ENCODE measurements around the gene TMEM120B.

The TMEM120B gene

GRCh38 chr12:121811434-121812319, 99.1 kb downstream of the TMEM120B start:
- intact Hi-C loops (cut with DNase I): loop anchor here (1.0 to 5.0 kb wide), 2 partner anchors 16 to 34 kb away; no protein-coding TSS in a partner anchor

GRCh38 chr12:121812320-121812871, 99.8 kb downstream of the TMEM120B start:
- intact Hi-C loops (cut with DNase I): loop anchor here (1.0 to 5.0 kb wide), 2 partner anchors 17 to 35 kb away; no protein-coding TSS in a partner anchor
- DNase-seq: peak in 9 of 10 donors; percentile 63 to 96 (median 76)

More at GRCh38 chr12:121811434-121812319, 99.1 kb downstream of the TMEM120B start:
- DNase-seq: peak in 8 of 10 donors; percentile 58 to 95 (median 74)

- peak in 3 of 10 donors; percentile 19 to 75 (median 71) for DNase-seq
- intact Hi-C loops (cut with DNase I): loop anchor here (1.0 to 5.0 kb wide), 2 partner anchors 18 to 36 kb away; no protein-coding TSS in a partner anchor
These were observed 100.7 kb downstream of the TMEM120B start for GRCh38 chr12:121812921-121813896.

GRCh38 chr12:121813951-121814350, 101.4 kb downstream of the TMEM120B start:
- intact Hi-C loops (cut with DNase I): loop anchor here (5.0 kb wide), 1 partner anchor 37 kb away; no protein-coding TSS in a partner anchor
- DNase-seq: peak in 2 of 10 donors; percentile 27 to 53

- intact Hi-C loops (cut with DNase I): loop anchor here (5.0 kb wide), 1 partner anchor 37 kb away; no protein-coding TSS in a partner anchor
- peak in 3 of 10 donors; percentile 25 to 71 (median 63) for DNase-seq
These were observed 102.0 kb downstream of the TMEM120B start for GRCh38 chr12:121814429-121815119.

- intact Hi-C loops (cut with DNase I): no loop called here
- peak in 1 of 10 donors; percentile 4 for DNase-seq
These were observed 102.7 kb downstream of the TMEM120B start for GRCh38 chr12:121815263-121815662.

- peak in 2 of 10 donors; percentile 61 for DNase-seq
- intact Hi-C loops (cut with DNase I): no loop called here
These were observed 104.5 kb downstream of the TMEM120B start for GRCh38 chr12:121816925-121817647.

GRCh38 chr12:121817648-121818043, 105.1 kb downstream of the TMEM120B start:
- peak in 2 of 10 donors; percentile 26 to 75 for DNase-seq
- intact Hi-C loops (cut with DNase I): no loop called here

GRCh38 chr12:121819212-121819949, 106.8 kb downstream of the TMEM120B start:
- intact Hi-C loops (cut with DNase I): no loop called here
- peak in 2 of 10 donors; percentile 52 to 55 for DNase-seq

- intact Hi-C loops (cut with DNase I): no loop called here
- peak in 2 of 10 donors; percentile 18 to 62 for DNase-seq
These were observed 107.5 kb downstream of the TMEM120B start for GRCh38 chr12:121820056-121820455.

GRCh38 chr12:121822393-121823100, 110.0 kb downstream of the TMEM120B start:
- intact Hi-C loops (cut with DNase I): no loop called here
- DNase-seq: peak in 2 of 10 donors; percentile 48 to 64

GRCh38 chr12:121823101-121823726, 110.7 kb downstream of the TMEM120B start:
- peak in 2 of 10 donors; percentile 44 to 62 for DNase-seq
- intact Hi-C loops (cut with DNase I): no loop called here

GRCh38 chr12:121823727-121824115, 111.2 kb downstream of the TMEM120B start:
- intact Hi-C loops (cut with DNase I): no loop called here

GRCh38 chr12:121825041-121825523, 112.5 kb downstream of the TMEM120B start:
- intact Hi-C loops (cut with DNase I): no loop called here
- peak in 2 of 10 donors; percentile 57 to 85 for DNase-seq

More at GRCh38 chr12:121823727-121824115, 111.2 kb downstream of the TMEM120B start:
- peak in 2 of 10 donors; percentile 51 to 55 for DNase-seq

GRCh38 chr12:121826318-121827150, 114.0 kb downstream of the TMEM120B start:
- intact Hi-C loops (cut with DNase I): no loop called here
- DNase-seq: peak in 2 of 10 donors; percentile 35 to 62
